Posterior vena cava (tissue), 2 donors: ENCODE results near the gene TTC34. TPM values are rescaled to one million over a fixed set of nuclear protein-coding genes. Genes with fewer than 3 reads are reported as not detected.

ENCODE experiments used
- DNase-seq: peaks from one replicate; pipeline ENCODE4 v3.0.0-alpha.2; 2020; ENCODE audit warnings: low spot score
- intact Hi-C, 2 donors: fragments of 100-400 bp; cut with DNase I; formaldehyde crosslinking; loops; one replicate each; pipeline versions ENCODE4 v1.14.1 to v1.14.2; 2022 to 2023
- total RNA-seq, 2 donors: library from RNA; stranded (reverse); fragmentation: NEBNext Ultra II Directional; extraction: Animal tissue kit (Norgen Biotek cat#: 25700); gene quantifications; one replicate each; pipeline ENCODE4 v1.2.1, GENCODE V29; 2021
- donor health status: DM: yes; HTN: yes; CAD: no.
- donor health status: DM: yes; HTN: yes; CAD: no.

The TTC34 gene
- total RNA-seq, 2 donors from 2014 or later = 0.24 to 0.46 TPM

DNA sequence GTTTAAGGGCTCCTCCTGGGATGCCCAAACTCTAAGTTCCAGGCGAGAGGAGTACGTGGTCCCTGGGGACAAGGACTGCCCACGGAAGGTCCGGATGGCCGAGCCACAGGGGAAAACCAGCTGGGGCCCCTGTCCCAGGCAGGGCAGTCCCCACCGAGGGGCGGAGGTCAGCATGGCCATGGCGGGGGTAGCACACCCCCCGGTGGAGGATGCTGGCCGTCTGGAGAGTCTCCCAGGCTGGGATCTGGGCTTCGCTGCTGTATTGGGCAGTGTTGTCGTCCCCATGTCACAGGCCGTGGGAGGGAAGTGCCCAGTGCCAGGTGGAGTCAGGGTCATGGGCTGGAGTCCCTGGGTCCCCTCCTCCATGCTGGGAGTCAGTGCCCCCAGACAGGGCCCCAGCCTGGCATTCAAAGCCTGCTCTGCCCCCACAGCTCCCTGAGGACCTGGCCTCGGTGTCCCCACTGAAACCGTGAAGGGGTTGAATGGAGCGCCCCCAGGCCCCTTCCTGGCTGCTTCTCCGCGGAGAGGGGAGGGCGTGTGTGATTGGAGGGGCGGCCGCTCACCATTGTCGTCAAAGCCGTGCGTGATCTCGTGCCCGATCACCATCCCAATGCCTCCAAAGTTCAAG lies 208.1 kb downstream of the TTC34 start:
- intact Hi-C loops = no loop called here

DNA sequence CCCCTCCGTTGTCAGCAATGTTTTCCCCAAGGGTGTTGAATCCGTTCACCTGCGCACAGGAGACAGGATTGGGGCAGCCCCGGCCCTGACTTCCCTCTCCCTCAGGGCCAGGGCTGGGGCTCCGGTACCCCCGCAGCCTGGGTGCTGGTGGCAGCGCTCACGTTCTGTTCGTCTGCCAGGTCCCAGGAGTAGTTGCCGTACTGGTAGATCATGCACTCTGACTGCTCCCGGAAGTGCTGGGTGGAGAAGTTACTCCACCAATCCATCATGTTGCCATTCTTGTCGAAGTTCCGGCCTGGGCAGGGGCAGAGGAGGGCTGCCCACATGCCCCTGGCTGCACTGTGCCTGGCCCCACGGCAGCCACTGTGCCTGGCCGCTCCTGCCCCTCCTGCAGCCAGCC lies 208.8 kb downstream of the TTC34 start:
- peak; percentile 74 for DNase-seq

More for the DNA sequence above, 208.1 kb downstream of the TTC34 start:
- DNase-seq = peak; percentile 69

GRCh38 chr1:2591581-2592261 lies 209.8 kb downstream of the TTC34 start:
- peak; percentile 54 for DNase-seq
- intact Hi-C loops = no loop called here

More for the DNA sequence above, 208.8 kb downstream of the TTC34 start:
- intact Hi-C loops = no loop called here

DNA sequence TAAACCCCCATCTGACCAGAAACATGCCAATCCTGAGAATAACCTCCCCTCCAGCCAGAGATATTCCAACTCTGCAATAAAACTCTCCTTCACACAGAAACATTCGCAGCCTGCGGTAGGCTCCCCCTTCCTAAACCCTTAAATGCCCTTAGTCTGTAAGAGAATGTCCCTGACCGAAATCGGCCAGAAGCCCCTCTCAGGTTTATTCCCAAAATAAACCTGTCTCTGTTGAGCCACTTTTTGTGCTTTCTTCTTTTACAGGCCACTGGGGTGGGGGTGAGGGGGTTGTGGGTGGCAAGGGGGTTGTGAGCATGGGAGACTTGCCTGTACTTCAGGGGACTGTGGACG lies 210.3 kb downstream of the TTC34 start:
- no peak for DNase-seq
- intact Hi-C loops = no loop called here

GRCh38 chr1:2590233-2591141 lies 211.0 kb downstream of the TTC34 start:
- intact Hi-C loops = no loop called here
- peak; percentile 78 for DNase-seq

GRCh38 chr1:2589431-2590232 lies 211.9 kb downstream of the TTC34 start:
- intact Hi-C loops = no loop called here
- peak; percentile 77 for DNase-seq

- intact Hi-C loops = no loop called here
- peak; percentile 81 for DNase-seq
Measured at GRCh38 chr1:2588661-2589430, 212.6 kb downstream of the TTC34 start.

- peak; percentile 76 for DNase-seq
- intact Hi-C loops = no loop called here
Measured at GRCh38 chr1:2587860-2588571, 213.5 kb downstream of the TTC34 start.

DNA sequence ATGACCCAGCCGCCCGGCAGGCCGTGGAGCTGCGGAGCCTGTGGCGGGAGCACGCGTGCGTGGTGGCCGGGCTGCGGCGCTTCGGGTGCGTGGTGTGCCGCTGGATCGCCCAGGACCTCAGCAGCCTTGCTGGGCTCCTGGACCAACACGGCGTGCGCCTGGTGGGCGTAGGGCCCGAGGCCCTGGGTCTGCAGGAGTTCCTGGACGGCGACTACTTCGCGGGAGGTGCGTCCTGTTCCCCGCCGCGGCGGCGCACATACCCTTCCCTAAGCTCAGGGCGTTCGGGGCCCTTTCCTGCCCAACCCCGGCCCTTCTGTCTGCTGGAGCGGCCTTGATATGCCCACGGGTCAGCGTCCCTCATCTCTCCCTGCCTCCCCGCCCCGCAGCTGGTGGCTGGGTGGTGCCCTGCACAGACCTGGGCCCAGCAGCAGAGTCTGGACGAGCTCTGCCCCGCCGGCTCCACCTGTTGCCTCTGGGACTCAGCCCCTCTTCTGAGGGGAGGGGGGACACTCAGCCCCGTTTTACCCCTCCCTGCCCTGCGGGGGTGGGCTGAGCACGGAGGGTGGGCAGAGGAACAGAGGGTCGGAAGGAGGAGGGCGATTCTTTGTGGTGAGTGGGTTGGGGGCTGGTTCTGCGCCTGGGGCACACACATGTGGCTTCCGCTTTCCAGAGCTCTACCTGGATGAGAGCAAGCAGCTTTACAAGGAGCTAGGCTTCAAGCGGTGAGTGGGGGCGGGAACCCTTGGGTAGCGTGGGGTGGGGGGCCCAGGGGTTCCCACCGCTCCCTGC lies 214.2 kb downstream of the TTC34 start:
- intact Hi-C loops = no loop called here
- no peak for DNase-seq

DNA sequence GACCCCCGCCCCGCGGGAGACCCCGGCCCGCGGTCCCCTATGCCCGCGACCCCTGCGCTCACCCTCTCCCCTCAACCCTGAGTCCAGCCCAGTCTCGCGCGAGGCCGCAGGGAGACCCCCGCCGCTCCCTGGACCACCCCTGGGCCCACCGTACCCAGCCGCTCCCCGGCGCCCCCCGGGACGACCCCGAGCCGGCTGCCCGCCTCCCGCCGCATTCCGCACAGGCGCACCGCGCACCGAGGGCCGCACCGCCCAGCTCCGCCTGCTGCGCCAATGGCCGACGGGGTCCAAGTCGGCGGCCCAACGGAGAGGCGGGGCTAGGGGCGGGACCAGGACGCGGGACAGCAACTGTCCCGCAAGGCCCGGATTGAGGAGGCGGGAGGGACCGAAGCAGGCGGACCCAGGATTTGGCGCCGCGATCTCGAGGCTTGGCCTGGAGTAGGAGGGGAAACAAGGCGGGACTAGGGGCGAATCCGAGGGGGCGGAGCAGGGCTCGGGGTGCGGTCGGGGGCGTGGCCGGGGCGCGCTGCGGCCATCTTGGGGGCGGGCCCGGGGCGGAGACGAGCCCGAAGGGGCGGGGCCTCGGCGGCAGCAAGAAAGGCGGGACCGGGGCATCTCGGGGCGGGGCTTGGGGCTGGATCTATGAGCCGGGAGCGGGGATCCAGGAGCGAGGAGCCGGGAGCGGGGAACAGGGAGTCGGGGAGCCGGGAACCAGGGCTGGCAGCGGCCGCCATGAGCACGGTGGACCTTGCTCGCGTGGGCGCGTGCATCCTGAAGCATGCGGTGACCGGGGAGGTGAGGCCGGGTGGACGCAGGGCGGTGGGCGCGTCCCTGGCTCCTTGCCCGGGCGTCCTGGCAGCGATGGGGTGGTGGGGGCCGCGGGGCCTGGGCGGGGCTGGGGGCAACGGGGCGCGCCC lies 215.1 kb downstream of the TTC34 start, which contains the start of gene PRXL2B:
Gene PRXL2B (plus strand): TSS at position 624 of the 917 bp plus-strand sequence. CDS start 109 bp downstream, at position 733.
- intact Hi-C loops = no loop called here
- DNase-seq = peak; percentile 100

Other genes with a start within 250 kb of the TTC34 start
- gene TNFRSF14, start 245.3 kb downstream of the TTC34 start, total RNA-seq = 10 to 100 TPM; 37.7 to 63.6 TPM
- gene PRXL2B, start 214.9 kb downstream of the TTC34 start, total RNA-seq = 10 to 100 TPM; 11.4 to 12.2 TPM
- gene MMEL1, start 168.7 kb downstream of the TTC34 start, total RNA-seq = 1 to 10 TPM in 1 of 2 donors, under 1 TPM in 1; 0.57 to 1.8 TPM
- not detected for gene ACTRT2, start 219.8 kb upstream of the TTC34 start, total RNA-seq